Measurements from ENCODE around the gene C1orf174. TPM values are rescaled to one million over a fixed set of nuclear protein-coding genes. Genes with fewer than 3 reads are reported as not detected.

Gene C1orf174
- total and polyA plus RNA-seq, 2 experiments from 2014 or later: 20.7 to 23.6 TPM

- H3K36me3 ChIP-seq (replicated peaks; ENCODE audit: insufficient read depth, low read depth): no peaks in the 10 kb centered on the region
- H3K9me2 ChIP-seq (replicated peaks; ENCODE audit: insufficient read depth): no peaks in the 10 kb centered on the region
- H3K4me3 ChIP-seq: no peak overlapping the region
- H3K4me1 ChIP-seq (ENCODE audit: insufficient read depth): no peaks in the 10 kb centered on the region
- no peak for DNase-seq (ENCODE audit: low spot score)
- no peak overlapping the region for H2AFZ ChIP-seq
- no peak overlapping the region for H3K27ac ChIP-seq
- no peaks in the 10 kb centered on the region for H3K79me2 ChIP-seq
- H3K27me3 ChIP-seq: no peaks in the 10 kb centered on the region
- H3K4me2 ChIP-seq: no peak overlapping the region
- H3K9me3 ChIP-seq (ENCODE audit: low read depth): no peaks in the 10 kb centered on the region
- TF ChIP-seq EZH2 (IDR thresholded peaks at IDR 0.05; ENCODE audit: borderline replicate concordance) (no peak), EZH2phosphoT487 (IDR thresholded peaks at IDR 0.05; ENCODE audit: low read depth, severe bottlenecking, unreplicated experiment) (no peak)
- TF ChIP-seq, protein P1, sequence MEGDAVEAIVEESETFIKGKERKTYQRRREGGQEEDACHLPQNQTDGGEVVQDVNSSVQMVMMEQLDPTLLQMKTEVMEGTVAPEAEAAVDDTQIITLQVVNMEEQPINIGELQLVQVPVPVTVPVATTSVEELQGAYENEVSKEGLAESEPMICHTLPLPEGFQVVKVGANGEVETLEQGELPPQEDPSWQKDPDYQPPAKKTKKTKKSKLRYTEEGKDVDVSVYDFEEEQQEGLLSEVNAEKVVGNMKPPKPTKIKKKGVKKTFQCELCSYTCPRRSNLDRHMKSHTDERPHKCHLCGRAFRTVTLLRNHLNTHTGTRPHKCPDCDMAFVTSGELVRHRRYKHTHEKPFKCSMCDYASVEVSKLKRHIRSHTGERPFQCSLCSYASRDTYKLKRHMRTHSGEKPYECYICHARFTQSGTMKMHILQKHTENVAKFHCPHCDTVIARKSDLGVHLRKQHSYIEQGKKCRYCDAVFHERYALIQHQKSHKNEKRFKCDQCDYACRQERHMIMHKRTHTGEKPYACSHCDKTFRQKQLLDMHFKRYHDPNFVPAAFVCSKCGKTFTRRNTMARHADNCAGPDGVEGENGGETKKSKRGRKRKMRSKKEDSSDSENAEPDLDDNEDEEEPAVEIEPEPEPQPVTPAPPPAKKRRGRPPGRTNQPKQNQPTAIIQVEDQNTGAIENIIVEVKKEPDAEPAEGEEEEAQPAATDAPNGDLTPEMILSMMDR (IDR thresholded peaks at IDR 0.05; ENCODE audit: poor library complexity): no peak
- WGBS (ENCODE audit: low lambda C conversion rate, missing lambda C conversion rate): 82% methylated on average over 7 of the region's 7 CpGs
- H4K20me1 ChIP-seq (ENCODE audit: insufficient read depth, poor library complexity, severe bottlenecking): no peaks in the 10 kb centered on the region
These were observed 14.5 kb downstream of the C1orf174 start for GRCh38 chr1:3885611-3886010.

- WGBS (ENCODE audit: low lambda C conversion rate, missing lambda C conversion rate): 95% methylated on average over 13 of the region's 13 CpGs
- TF ChIP-seq EZH2 (IDR thresholded peaks at IDR 0.05; ENCODE audit: borderline replicate concordance) (no peak), EZH2phosphoT487 (IDR thresholded peaks at IDR 0.05; ENCODE audit: low read depth, severe bottlenecking, unreplicated experiment) (no peak)
- TF ChIP-seq, protein P1 (IDR thresholded peaks at IDR 0.05; ENCODE audit: poor library complexity): no peak
- no peak overlapping the region for H3K4me2 ChIP-seq
- no peaks in the 10 kb centered on the region for H3K9me2 ChIP-seq (replicated peaks; ENCODE audit: insufficient read depth)
- H3K36me3 ChIP-seq (replicated peaks; ENCODE audit: insufficient read depth, low read depth): no peaks in the 10 kb centered on the region
- no peak overlapping the region for H3K27ac ChIP-seq
- no peaks in the 10 kb centered on the region for H3K79me2 ChIP-seq
- no peaks in the 10 kb centered on the region for H4K20me1 ChIP-seq (ENCODE audit: insufficient read depth, poor library complexity, severe bottlenecking)
- no peaks in the 10 kb centered on the region for H3K9me3 ChIP-seq (ENCODE audit: low read depth)
- H2AFZ ChIP-seq: no peak overlapping the region
- H3K4me1 ChIP-seq (ENCODE audit: insufficient read depth): no peaks in the 10 kb centered on the region
- H3K4me3 ChIP-seq: no peak overlapping the region
- H3K27me3 ChIP-seq: no peaks in the 10 kb centered on the region
- no peak for DNase-seq (ENCODE audit: low spot score)
These were observed 15.1 kb downstream of the C1orf174 start for GRCh38 chr1:3884966-3885365.

DNA sequence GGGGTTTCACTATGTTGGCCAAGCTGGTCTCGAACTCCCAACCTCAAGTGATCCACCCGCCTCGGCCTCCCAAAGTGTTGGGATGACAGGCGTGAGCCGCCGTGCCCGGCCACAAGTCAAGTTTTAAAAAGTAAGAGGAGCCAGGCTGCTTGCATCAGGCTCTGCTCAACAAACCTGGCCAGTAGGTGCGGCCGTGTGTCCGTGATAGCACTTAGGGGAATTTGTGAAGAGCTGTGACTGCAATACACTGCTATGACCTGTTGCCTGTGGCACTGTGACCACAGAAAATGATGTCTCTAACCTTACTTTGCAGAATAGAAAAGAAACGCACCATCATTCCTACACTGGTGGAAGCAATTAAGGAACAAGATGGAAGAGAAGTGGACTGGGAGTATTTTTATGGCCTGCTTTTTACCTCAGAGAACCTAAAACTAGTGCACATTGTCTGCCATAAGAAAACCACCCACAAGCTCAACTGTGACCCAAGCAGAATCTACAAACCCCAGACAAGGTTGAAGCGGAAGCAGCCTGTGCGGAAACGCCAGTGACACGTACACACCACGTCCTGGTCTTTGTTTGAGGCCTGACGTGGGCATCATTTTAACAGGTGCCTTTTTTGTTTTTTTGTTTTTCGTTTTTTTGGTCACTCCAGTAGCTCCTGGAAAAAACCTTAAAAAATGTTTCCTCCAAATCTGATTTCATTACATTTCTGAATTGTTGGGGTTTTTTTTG lies 16.7 kb downstream of the C1orf174 start:
- H2AFZ ChIP-seq: no peak overlapping the region
- H3K4me1 ChIP-seq (ENCODE audit: insufficient read depth): no peaks in the 10 kb centered on the region
- H3K79me2 ChIP-seq: no peaks in the 10 kb centered on the region
- H3K4me3 ChIP-seq: no peak overlapping the region
- WGBS (ENCODE audit: low lambda C conversion rate, missing lambda C conversion rate): 95% methylated on average over 18 of the region's 18 CpGs
- H3K4me2 ChIP-seq: no peak overlapping the region
- no peaks in the 10 kb centered on the region for H3K36me3 ChIP-seq (replicated peaks; ENCODE audit: insufficient read depth, low read depth)
- H3K9me3 ChIP-seq (ENCODE audit: low read depth): peaks cover 4% of the 10 kb centered on the region
- H3K9me2 ChIP-seq (replicated peaks; ENCODE audit: insufficient read depth): no peaks in the 10 kb centered on the region
- H4K20me1 ChIP-seq (ENCODE audit: insufficient read depth, poor library complexity, severe bottlenecking): no peaks in the 10 kb centered on the region
- H3K27ac ChIP-seq: no peak overlapping the region
- TF ChIP-seq EZH2phosphoT487 (IDR thresholded peaks at IDR 0.05; ENCODE audit: low read depth, severe bottlenecking, unreplicated experiment) (no peak), EZH2 (IDR thresholded peaks at IDR 0.05; ENCODE audit: borderline replicate concordance) (no peak)
- H3K27me3 ChIP-seq: no peaks in the 10 kb centered on the region
- no peak for DNase-seq (ENCODE audit: low spot score)

- H3K4me1 ChIP-seq (ENCODE audit: insufficient read depth): no peaks in the 10 kb centered on the region
- H4K20me1 ChIP-seq (ENCODE audit: insufficient read depth, poor library complexity, severe bottlenecking): no peaks in the 10 kb centered on the region
- no peaks in the 10 kb centered on the region for H3K27me3 ChIP-seq
- no peaks in the 10 kb centered on the region for H3K79me2 ChIP-seq
- 97% methylated on average over 5 of the region's 5 CpGs for WGBS (ENCODE audit: low lambda C conversion rate, missing lambda C conversion rate)
- H2AFZ ChIP-seq: no peak overlapping the region
- no peaks in the 10 kb centered on the region for H3K9me2 ChIP-seq (replicated peaks; ENCODE audit: insufficient read depth)
- no peak overlapping the region for H3K4me3 ChIP-seq
- no peak overlapping the region for H3K4me2 ChIP-seq
- no peaks in the 10 kb centered on the region for H3K36me3 ChIP-seq (replicated peaks; ENCODE audit: insufficient read depth, low read depth)
- TF ChIP-seq, protein P1 (IDR thresholded peaks at IDR 0.05; ENCODE audit: poor library complexity): no peak
- TF ChIP-seq EZH2phosphoT487 (IDR thresholded peaks at IDR 0.05; ENCODE audit: low read depth, severe bottlenecking, unreplicated experiment) (no peak), EZH2 (IDR thresholded peaks at IDR 0.05; ENCODE audit: borderline replicate concordance) (no peak)
- no peak for DNase-seq (ENCODE audit: low spot score)
- peaks cover 4% of the 10 kb centered on the region for H3K9me3 ChIP-seq (ENCODE audit: low read depth)
- H3K27ac ChIP-seq: no peak overlapping the region
These were observed 18.9 kb downstream of the C1orf174 start for GRCh38 chr1:3881193-3881480.

Measured in hepatocyte (in vitro differentiated cells).